ENCODE measurements around the gene NOC3L.
"Not testable (repeated sequence)": the region's sequence is repeated elsewhere in the genome, so short reads cannot be mapped to it uniquely, and the experiment has no call there.

Gene NOC3L, protein sequence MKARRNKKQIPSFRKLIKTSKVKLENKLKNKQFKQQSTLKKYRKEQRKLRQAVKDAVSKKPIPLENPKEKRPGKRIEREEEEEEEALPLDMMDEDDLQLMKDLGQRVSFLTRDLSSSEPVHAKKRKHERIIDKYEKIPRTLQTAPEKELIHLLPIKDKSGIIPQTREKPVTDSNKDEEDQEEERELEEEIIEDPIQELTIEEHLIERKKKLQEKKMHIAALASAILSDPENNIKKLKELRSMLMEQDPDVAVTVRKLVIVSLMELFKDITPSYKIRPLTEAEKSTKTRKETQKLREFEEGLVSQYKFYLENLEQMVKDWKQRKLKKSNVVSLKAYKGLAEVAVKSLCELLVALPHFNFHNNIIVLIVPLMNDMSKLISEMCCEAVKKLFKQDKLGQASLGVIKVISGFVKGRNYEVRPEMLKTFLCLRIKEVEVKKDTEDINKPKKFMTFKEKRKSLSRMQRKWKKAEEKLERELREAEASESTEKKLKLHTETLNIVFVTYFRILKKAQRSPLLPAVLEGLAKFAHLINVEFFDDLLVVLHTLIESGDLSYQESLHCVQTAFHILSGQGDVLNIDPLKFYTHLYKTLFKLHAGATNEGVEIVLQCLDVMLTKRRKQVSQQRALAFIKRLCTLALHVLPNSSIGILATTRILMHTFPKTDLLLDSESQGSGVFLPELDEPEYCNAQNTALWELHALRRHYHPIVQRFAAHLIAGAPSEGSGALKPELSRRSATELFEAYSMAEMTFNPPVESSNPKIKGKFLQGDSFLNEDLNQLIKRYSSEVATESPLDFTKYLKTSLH

DNA sequence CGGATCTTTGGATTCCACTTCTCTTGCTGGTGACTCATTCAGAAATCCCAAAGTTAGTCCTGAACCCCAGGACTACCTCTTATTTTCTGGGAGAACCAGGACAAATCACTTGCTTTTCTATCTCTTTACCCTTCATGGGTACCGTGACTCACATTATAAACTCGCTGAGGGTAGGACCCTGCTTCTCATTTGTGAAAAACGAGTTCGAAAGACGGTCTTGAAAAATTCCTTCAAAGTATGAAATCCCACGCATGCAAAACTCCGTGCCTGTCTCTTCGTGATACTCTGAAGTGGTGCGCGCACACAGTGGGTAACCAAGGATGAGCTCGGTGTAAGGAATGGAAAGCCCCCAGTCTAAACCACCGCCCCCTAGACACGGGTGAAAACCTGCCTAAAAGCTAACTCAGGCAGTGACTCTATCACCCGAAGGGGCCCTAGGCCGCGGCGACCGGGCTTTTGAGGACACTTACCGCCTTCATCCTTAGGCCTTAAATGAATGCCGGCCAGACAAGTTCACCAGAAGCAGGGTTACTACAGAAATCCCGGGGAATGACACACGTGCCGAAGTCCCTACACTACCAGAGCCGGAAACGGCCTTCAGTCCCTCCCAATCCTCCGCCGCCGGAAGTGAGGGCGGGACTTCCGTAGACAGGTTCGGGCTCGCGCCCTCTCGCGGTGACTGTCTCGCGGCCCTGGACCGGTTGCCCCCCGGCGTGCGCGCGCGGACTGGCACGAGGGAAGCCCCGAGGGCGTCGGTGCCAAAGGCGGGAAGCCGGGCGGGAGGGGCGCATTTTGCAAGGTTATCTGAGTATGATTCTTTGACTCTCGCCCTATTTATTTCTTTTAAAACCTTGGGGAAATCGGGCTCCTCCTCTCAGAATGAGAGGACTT lies at the start of gene NOC3L:
Gene NOC3L, minus strand, starts transcription at position 580 of the 891 bp plus-strand sequence. Its CDS starts 101 bp downstream, at position 479.
- peak; percentile 92 to 95 for DNase-seq (ENCODE audit: low read depth in 2 of 2)

DNA sequence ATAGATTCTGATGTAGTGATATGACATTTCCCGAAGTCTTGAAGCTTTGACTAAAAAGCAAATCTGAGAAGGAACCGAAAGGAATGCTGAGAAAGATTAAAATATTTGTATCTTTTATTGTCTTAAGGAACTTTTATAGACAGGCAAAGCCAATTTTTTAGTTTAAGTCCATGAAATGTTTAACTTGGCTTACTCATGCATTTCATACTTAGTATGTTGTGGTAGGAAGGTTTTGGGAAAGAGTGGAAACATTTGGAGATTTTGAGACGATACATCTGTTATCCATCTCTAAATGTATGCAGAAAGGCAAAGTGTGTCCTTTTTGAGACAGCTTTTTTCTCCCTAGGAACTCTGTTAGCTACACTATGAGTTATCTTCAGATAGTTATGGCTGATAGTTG lies 49.7 kb upstream of the NOC3L start:
- no peak for DNase-seq (ENCODE audit: low read depth in 2 of 2)

DNA sequence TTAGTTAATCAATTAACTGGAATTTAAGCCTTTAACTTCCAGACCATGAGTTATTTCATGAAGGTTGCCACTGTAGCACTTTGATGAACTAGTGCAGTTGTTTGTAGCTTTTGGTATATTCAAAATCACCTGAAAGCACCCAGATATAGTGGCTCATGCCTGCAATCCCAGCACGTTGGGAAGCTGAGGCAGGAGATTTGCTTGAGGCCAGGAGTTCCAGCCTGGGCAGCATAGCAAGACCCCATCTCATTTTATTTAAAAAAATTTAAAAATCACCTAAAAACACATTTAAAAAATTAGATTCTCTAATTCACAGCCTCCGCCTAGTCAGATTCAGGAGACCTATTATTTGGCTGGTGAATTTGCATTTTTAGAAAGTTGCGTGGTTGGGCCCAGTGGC lies 48.6 kb upstream of the NOC3L start:
- DNase-seq (ENCODE audit: low read depth in 2 of 2) = no peak

DNA sequence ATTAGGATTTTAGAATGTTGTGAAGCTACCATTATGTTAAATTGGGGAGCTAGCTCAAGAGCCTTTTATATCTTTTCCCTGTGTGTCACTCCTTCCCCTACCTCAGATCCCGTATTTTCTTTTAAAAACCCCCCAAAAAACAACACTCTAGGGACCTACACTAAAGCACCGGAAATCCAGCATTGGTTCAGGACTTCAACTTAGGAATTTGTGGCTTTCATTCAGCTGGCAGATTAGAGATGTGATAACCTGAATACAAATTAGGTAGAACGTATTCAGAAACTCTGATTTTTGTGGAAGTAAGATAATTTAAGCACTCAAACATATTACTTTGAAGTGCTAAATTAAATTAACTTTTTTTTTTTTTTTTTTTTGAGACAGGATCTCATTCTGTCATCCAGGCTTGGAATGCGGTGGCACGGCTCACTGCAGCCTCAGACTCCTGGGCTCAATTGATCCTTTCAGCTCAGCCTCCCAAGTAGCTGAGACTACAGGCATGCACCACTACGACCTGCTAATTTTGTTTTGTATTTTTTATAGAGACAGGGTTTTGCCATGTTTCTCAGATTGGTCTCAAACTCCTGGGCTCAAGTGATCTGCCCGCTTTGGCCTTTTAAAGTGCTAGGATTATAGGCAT lies 46.4 kb upstream of the NOC3L start:
- DNase-seq (ENCODE audit: low read depth in 2 of 2) = no peak

DNA sequence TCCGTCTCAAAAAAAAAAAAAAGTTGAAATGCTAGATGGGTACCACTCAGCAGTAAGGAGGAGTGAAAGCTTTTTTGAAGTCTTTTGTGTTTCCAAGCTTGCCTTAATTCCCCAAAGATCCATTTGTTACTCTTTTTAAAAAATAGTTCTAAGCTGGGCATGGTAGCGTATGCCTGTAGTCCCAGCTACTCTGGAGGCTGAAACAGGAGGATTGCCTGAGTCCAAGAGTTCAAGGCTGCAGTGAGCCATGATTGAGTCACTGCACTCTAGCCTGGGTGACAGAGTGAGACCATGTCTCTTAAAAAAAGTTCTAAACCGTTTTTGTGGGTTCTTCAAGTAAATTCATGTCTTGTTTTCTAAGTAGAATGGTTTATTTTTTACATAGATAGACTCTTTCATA lies 44.9 kb upstream of the NOC3L start:
- DNase-seq (ENCODE audit: low read depth in 2 of 2) = no peak

DNA sequence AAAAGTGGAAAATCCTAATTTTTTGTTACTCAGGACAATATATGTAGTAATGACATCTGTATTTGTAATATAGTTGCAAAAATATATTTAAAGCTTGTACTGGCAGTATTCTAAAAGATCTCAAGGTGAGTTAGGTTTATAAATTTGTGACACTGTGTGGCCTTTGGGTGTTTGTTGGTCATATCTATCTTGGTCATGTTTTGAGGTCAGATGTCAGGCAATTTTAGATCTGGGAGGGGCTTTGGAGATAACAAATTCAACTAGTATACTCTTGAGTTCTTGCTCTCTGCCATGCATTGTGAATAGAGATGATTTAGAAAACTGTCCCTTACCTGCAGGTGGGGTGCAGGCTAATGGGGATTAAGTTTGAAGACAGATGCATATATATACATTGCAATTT lies 42.7 kb upstream of the NOC3L start:
- no peak for DNase-seq (ENCODE audit: low read depth in 2 of 2)

DNA sequence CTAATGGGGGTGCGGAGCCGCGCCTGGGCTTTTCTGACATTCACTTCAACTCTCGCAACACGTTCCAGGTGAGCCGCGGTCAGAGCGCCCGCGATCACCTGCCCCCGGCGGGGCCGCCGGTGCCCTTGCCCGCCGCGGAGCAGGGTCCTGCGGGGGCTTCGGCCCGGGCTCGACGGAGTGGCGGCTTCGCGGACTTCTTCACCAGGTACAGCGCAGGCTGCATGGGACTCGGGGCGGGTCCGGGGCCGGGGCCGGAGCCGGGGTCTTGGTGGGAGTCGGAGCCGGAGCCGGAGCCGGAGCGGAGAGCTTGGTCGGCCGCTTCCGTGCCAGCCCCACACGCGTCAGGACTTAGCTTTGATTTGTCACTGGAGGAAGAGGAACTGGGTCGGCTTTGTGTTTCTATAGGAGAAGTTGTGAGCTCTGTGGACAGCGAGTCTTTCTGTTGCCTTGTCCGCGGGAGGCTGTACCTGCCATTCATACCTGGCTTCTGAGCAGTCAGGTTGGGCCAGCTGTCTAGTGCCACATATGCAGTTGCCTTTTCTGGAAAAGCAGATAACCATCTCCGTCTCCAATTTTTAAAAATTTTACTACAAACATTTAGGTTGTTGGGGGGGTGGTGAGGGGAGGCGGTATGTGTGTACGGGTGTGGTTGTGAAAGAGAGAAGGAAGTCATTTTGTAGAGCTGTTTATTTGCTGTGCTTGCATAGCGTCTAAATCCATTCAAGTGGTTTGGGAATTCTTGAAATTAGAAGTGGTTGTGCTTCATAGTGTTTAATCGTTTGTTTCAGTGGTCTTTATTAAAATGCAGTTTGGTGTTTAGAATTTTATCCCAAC lies 40.9 kb upstream of the NOC3L start:
- DNase-seq (ENCODE audit: low read depth in 2 of 2) = peak in 1 of 2 donors; percentile 4

DNA sequence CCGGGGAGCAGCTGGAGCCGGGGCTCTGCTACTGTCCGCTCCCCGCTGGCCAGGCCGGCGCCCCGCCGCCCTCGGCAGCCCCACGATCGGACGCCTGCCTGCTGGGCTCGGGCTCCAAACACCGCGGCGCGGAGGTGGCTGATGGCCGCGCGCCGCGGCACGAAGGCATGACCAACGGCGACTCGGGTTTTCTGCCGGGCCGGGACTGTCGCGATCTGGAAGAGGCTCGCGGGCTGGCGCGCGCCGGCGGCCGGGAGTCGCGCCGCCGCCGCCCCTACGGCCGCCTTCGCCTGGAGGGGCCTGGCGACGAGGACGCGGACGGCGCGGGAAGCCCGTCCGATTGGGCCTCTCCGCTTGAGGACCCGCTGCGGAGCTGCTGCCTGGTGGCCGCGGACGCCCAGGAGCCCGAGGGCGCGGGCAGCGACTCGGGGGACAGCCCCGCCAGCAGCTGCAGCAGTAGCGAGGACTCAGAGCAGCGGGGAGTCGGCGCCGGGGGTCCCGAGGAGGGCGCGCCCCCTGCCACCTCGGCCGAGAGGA lies 40.2 kb upstream of the NOC3L start:
- no peak for DNase-seq (ENCODE audit: low read depth in 2 of 2)

DNA sequence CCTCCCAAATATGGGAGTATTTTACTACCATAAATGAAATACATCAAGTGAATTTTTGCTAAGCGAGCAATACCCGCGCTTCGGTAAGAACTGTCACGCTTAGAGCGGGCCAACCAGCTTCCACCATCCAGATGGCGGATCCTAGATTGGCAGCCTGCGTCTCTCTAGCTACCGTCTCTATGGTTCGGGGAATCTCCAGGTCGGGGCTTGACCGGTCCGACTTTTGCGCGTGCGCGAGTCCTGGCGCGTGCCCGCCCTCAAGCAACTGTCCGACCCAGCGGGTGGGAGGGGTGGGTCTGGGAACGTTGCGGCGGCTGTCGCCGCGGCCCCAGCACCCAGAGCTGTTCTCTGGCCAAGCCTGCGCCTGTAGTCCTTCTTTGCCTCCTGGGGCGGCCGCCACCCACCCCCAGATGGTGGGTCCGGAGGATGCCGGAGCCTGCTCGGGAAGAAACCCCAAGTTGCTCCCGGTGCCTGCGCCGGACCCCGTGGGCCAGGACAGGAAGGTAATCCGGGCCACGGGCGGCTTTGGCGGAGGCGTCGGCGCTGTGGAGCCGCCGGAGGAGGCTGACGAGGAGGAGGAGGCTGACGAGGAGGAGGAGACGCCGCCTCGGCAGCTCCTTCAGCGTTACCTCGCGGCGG lies 39.6 kb upstream of the NOC3L start, which contains the start of gene TBC1D12:
Gene TBC1D12, plus strand, starts transcription at position 338 of the 639 bp plus-strand sequence. Its CDS starts 73 bp downstream, at position 411.
- peak in 1 of 2 donors; percentile 21 for DNase-seq (ENCODE audit: low read depth in 2 of 2)

DNA sequence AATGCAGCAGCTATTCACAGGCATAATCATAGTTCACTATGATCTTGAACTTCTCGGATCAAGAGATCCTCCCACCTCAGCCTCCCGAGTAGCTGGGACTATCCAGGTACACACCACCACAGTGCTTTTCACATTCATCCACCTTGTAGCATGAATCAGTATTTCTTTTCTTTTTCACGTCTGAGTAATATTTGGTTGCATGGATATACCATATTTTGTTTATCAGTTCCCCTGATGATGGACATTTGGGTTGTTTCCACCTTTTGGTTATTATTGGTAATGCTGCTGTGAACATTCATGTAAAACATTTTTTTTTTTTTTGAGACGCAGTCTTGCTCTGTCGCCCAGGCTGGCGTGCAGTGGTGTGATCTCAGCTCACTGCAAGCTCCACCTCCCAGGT lies 36.0 kb upstream of the NOC3L start:
- DNase-seq (ENCODE audit: low read depth in 2 of 2) = no peak

DNA sequence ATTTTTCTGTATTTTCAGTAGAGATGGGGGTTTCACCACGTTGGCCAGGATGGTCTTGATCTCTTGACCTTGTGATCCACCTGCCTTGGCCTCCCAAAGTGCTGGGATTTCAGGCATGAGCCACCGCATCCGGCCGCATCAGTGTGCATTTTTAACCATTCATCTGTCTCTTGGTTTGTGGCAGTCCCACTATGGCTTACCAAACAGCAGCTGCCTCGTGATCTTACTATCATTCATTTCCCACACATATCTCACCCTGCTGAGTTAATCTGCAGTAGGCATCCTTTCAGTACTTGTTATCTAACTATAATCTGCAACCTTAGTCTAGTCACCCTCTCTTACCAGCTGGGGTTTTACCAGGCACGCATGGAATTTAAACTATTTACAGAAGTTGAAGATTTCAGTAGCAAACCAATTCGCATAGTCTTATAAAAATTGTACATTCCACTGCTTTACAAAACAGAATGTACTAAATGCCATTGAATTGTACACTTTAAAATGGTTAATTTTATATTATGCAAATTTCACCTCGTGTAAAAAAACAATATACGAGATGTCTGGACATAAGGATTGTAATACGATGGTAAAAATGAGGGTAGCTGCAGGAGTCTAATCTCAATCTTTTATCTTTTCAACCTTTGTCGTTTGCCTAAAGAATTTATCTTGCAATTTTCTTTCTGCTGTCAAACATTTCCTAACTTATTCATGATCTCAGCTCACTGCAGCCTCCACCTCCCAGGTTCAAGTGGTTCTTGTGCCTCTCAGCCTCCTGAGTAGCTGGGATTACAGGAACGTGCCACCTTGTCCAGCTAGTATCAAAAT lies 35.0 kb upstream of the NOC3L start:
- DNase-seq (ENCODE audit: low read depth in 2 of 2) = no peak

DNA sequence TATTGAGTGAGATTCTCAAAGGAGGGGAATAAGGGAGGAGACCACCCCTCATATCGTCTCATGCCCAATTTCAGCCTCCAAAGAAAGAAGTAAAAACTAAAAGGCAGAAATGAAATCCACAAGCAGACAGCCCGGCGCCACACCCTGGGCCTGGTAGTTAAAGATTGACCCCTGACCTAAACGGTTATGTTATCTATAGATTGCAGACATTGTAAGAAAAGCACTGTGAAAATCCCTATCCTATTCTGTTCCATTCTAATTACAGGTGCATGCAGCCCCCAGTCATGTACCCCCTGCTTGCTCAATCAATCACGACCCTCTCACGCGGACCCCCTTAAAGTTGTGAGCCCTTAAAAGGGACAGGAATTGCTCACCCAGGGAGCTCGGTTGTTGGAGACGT lies 29.4 kb upstream of the NOC3L start:
- not testable (repeated sequence) for DNase-seq (ENCODE audit: low read depth in 2 of 2)

DNA sequence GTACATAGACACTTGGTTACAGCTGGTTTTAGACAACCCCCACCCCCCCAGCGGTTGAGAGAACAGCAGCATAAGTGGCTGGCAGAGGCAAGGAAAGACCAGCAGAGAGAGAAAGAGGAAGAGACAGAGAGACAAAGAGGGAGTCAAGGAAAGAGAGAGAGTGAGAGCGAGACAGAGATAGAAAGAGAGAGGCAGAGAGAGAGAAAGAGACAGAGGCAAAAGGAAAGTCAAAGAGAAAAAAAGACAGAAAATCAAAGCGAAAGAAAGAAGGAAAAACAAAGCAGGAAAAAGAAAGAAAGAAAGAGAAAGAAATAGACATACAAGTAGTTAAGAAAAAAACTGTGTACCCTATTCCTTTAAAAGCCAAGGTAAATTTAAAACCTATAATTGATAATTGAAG lies 23.0 kb upstream of the NOC3L start:
- DNase-seq (ENCODE audit: low read depth in 2 of 2) = not testable (repeated sequence)

DNA sequence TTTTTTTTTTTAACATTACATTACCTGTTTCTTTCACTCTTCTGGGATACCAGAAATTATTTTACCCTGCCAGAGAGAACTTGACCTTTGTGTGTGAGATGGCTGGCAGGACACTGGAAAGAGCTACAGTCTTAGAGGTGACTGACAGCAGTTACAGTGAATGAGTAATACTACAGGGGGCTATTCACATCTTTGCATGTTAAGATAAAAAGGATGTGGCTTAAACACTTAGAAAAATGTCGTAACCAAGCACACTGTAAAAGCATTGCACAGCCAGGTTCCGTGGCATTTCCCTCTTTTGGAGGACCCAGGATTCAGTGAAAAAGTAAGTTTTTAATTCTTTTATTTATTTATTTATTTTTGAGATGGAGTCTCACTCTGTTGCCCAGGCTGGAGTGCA lies 20.8 kb upstream of the NOC3L start:
- no peak for DNase-seq (ENCODE audit: low read depth in 2 of 2)

DNA sequence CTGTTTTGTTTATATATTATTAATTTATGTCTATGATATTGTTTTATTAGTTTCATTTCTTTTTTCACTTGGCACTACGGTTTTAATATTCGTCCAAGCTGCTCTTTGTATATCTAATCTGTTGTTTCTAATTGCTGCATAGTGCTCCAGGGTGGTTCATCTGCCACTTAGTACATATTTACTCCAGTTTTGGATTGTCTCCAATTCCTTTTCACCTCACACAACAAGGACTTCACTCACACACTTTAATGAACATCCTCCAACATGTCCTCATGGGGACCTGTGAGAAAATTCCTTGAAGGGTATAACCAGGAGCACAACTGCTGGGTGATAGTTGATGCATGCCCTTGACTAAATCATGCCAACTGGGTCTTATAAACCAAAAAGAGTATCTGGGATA lies 14.1 kb upstream of the NOC3L start:
- no peak for DNase-seq (ENCODE audit: low read depth in 2 of 2)

DNA sequence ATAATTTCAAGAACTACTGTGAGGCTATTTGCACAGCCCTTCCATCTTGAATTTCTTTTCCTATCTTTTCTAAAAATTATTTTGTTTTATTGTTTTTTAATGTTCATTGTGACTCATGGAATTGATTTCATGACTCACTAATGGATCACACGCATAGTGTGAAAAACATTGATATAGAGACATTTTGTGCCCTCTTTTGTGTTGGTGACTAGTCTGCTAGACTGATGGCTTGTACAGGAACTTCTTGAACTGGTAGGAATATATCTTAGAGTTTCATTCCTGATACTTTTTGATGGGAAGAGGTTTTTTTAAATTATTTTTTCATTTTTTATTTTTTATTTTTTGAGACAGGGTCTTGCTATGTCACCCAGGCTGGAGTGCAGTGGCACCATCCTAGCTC lies 12.6 kb upstream of the NOC3L start:
- no peak for DNase-seq (ENCODE audit: low read depth in 2 of 2)

DNA sequence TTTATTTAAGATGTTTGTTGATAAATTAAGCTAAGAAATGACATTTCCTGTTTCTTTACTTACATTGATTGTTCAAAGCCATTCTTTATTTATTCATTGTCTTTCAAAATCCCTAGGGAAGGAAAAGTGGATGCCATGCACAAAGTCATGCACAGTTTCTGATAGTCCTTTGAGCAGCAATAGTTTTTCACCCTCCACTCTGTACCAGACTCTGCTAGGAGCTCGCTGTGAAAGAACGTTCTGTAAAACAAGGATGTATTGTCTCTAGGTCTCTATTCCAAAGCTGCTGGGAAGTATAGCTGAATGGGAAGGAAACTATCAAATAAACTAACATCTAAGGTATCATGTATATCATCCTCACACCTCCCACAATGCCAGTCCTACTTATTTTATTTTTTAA lies 7.8 kb upstream of the NOC3L start:
- no peak for DNase-seq (ENCODE audit: low read depth in 2 of 2)

DNA sequence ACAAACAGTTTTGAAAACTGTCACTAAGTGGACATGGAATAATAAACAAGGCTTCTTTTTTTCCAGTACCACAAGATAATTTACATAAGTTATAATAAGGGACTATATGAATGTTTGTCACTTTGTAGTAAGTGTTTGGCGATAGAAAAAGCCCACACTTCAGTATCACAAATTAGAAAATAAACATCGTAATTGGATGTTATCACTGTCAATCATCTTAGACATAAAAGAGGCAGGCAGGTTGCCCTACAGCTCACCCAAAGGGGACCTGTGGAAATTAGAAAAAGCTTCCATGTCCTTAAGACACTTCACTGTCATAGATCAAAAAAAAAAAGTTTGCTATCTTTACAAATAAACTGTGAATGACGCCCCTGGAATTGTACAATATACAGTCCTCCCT lies 3.6 kb upstream of the NOC3L start:
- DNase-seq (ENCODE audit: low read depth in 2 of 2) = no peak

DNA sequence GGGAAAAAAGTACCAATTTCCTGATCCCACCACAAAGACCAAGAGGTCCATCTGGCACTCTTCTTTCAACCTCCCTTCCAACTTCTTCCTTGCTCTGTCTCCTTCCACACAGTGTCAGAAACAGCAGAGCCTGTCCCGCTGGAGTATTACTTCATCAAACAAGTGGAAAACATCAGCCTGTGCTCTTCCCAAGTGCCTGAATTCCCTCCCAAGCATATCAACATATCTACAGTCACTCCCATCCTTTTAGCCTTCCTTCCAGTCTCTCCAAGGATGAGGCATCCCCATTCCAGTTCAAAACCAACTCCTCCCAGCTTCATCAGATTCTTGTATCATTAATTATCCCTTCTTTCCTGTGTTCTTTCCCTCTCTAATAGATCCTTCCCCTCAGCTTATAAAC lies 1.7 kb upstream of the NOC3L start:
- DNase-seq (ENCODE audit: low read depth in 2 of 2) = no peak
